HG03378 (cell line): ENCODE data around the gene HEPACAM2.
A peak's percentile ranks its signal among the peaks of the same experiment; 100 is the strongest.

Source experiments
- ATAC-seq: cut with Tn5 transposase; IDR thresholded peaks from one replicate; pipeline ENCODE4 v1.9.1; 2021; ENCODE audit warnings: mild to moderate bottlenecking, moderate library complexity; ENCODE audit not compliant: unreplicated experiment

Gene HEPACAM2

DNA sequence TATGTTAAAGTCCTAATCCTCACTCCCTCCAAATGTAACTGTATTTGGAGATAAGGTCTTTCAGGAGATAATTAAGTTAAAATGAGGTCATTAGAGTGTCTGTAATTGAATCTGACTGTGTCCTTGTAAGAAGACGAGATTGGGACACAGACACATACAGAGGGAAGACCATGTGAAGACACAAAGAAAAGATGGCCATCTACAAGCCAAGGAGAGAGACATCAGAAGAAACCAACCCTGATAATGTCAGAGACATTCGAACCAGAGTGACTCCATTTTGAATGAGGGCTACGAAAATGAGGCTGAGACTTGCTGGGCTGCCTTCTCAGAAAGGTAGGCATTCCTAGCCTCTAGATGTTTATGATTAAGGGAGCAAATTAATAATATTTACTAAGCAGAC lies 77.5 kb downstream of the HEPACAM2 start:
- ATAC-seq = no peak

DNA sequence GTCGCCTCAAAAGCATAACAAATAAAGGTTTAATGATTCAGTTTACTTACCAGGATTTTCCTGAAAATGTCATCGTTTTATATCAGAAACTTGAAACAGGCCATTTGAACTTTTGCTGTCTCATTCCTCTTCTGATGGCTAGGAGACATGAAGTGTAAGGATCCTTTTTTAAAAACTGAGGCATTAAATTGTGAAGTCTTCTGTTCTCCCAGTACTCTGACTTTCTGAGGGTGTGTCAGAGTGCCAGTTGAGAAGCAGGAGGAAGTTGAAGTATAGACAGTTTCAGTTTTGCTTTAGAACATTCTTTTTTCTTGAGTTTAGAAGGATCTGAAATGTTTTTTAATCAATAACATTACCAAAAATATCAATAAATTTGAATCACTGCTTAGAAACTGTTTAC lies 78.1 kb downstream of the HEPACAM2 start, which contains the start of gene SAMD9L:
Gene SAMD9L, minus strand, starts transcription at position 242 of the 400 bp plus-strand sequence. CDS start 12,414 bp downstream, outside the sequence.
- ATAC-seq = peak; percentile 75

DNA sequence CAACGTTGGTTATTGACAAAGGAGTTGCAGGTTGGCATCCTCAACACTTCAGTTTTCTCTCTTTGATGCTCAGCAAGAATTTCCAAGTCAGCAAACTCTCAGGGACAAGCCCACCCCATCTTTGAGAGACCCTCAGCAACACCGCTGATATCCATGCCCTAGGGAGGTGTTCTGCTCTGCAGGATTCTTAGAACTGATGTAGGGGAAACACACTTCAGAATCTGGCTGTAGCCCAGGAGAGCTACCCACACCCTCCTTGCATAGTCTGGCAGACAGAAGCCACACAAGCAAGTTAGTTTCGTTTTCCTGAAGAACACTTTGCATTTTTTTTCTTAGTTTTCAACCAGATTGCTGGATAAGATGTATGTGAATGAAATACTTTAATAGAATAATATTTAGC lies 78.9 kb downstream of the HEPACAM2 start:
- ATAC-seq = peak; percentile 81

DNA sequence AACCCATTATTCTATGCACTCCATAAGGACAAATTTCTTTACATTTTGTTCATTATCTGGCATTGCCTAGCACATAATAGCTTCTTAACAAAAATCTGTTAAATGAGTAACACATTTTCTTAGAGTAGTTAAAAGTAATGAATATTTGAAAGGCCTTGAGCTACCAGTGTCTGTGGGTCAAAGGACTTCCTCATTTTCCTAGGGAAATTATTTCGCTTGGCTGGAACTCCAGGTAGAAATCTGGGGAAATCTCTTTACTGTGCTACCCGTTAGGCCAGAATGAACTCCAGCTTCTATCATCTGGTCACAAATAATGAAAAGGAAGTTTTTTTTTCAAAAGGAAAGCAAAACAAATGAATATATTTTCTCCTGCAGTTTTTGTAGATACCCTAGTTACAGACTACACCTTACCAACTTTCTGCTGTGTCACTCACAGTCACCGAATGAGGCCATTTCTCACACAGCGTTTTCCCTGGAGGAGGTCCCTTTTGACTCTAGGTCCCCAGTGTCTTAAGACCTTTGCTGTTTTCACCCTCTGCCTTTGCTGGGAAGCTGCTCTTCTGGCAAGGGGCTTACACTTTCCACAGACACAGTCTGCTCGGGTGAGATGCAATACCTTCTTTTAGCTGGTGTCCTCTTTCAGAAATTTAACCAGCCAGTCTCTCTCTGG lies 79.7 kb downstream of the HEPACAM2 start:
- peak; percentile 24 for ATAC-seq

DNA sequence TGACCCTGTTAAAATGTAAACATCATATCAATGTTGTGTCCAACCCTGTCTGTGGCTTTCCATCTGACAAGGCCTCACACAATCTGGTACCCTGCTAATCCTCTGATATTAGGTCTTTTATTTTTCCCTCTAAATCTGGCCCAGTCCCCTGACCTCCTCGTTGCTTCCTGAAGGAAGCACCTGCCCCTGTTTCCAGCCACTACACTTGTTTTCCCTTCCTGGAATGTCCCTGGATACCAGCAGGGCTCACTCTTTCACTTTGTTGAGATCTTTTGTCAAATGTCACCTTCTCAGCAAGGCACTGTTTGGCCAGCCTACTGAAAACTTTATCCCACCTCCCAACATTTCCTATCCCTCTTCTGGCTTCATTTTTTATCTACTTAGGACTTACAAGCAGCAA lies 80.2 kb downstream of the HEPACAM2 start:
- ATAC-seq = no peak

DNA sequence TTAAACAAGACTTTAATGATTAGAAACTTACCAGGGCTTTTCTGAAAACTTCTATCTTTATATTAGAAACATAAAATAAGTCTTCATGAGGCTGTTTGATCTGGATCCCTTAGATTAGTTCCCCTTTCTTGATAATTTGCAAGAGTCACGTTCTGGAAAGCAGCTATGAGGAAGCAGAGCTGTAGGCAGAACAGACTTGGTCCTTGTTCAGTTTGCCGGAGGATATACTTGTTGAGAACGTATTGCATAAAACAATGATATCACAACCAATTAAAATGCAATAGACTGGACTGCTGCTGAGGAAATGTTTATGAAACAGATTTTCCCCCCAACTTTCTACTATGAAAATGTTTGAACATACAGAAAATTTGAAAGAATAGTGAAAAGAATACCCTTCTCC lies 80.9 kb downstream of the HEPACAM2 start:
- ATAC-seq = no peak

DNA sequence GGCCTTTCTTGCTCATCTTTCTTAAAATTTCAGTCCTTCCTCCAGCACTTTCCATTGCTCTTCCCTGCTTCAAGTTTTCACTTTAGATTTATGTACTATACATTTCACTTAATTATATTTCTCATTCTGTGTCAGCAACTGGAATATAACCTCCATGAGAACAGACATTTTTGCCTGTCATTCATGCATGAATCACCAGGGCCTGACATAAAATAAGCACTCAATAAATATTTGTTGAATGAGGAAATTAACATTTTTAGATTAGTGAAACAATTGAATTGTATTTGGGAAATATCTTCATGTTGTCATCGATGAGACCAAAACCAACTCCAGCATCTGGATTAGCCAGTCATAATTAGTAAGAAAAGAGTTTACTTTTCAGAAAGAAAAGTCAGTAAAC lies 84.1 kb downstream of the HEPACAM2 start:
- no peak for ATAC-seq

DNA sequence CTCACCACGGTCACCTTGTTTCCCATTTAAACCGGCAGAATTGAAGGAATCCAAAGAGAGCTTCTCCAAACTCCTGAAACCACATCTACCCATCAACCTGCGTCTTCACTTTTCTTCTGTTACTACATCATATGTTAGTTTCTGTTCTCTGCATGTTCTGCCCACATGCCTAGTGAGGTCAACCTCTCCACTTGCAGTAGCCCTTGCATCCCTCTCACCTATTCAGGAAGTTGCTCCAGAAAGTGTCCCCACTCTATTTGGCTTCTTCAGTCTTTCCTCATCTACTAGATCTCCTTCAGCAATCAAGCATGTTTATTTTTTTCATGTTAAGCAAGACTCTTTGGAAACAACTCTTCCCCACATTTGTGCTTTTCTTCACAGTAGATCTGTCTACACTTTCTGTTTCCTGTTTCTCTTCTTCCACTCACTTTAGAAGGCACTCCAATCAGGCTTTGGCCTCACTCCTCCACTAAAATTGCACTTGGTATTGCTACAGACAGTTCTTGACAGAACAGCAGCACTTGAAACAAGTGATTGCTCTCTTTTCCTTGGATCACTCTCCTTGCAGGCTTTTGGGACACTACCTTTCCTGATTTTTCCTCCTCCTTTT lies 85.6 kb downstream of the HEPACAM2 start:
- ATAC-seq = no peak

DNA sequence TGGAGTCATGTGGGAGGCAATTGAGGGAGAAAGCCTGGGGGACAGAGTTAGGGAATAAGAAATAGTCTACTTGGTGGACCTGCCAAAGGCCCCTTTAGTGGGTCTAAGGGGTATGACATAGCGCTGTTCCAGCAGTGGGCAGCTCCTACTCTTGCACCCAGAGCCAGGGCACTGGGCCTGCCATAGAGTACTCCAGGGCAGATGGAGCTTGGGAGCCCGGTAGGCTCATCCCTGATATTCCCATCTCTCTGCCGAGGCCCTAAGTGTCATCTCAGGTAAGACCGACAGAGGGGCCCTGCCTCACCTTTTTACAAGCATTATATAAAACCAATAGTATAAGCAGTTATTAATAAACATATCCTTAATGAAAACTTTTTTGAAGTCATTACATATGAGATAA lies 87.7 kb downstream of the HEPACAM2 start:
- ATAC-seq = no peak
